Measurements from ENCODE around the gene KPNA2. TPM values are rescaled to one million over a fixed set of nuclear protein-coding genes. Genes with fewer than 3 reads are reported as not detected.
"Not testable (repeated sequence)": the region's sequence is repeated elsewhere in the genome, so short reads cannot be mapped to it uniquely, and the experiment has no call there.

The KPNA2 gene
- total RNA-seq, 1 donor from 2014 or later, result 85.5 TPM

- ATAC-seq, result peak; percentile 37
Measured at GRCh38 chr17:68020409-68020756, 15.2 kb upstream of the KPNA2 start.

- ATAC-seq, result not testable (repeated sequence)
Measured at GRCh38 chr17:68020791-68021190, 14.7 kb upstream of the KPNA2 start.

- peak; percentile 9 for ATAC-seq
Measured at GRCh38 chr17:68021963-68022362, 13.6 kb upstream of the KPNA2 start.

- not testable (repeated sequence) for ATAC-seq
Measured at GRCh38 chr17:68022547-68022946, 13.0 kb upstream of the KPNA2 start.

GRCh38 chr17:68029512-68030215, 5.9 kb upstream of the KPNA2 start:
- ATAC-seq, result no peak

- no peak for ATAC-seq
Measured at GRCh38 chr17:68033636-68034451, 1.7 kb upstream of the KPNA2 start.

GRCh38 chr17:68034452-68034776, 1.1 kb upstream of the KPNA2 start:
- no peak for ATAC-seq

GRCh38 chr17:68035131-68035522, 408 bp upstream of the KPNA2 start:
- ATAC-seq, result peak; percentile 94

- ATAC-seq, result peak; percentile 33
Measured at GRCh38 chr17:68036304-68037147, 991 bp downstream of the KPNA2 start.

- ATAC-seq, result no peak
Measured at GRCh38 chr17:68047153-68047846, 11.8 kb downstream of the KPNA2 start.

- ATAC-seq, result not testable (repeated sequence)
Measured at GRCh38 chr17:68047890-68048542, 12.5 kb downstream of the KPNA2 start.

GRCh38 chr17:68048996-68049395, 13.5 kb downstream of the KPNA2 start:
- ATAC-seq, result no peak

GRCh38 chr17:68049812-68050437, 14.4 kb downstream of the KPNA2 start:
- ATAC-seq, result not testable (repeated sequence)

GRCh38 chr17:68051321-68052312, 16.1 kb downstream of the KPNA2 start:
- not testable (repeated sequence) for ATAC-seq

- no peak for ATAC-seq
Measured at GRCh38 chr17:68052810-68053209, 17.3 kb downstream of the KPNA2 start.

- peak; percentile 74 for ATAC-seq
Measured at GRCh38 chr17:68053231-68054013, 17.9 kb downstream of the KPNA2 start.

- ATAC-seq, result no peak
Measured at GRCh38 chr17:68054296-68054900, 18.9 kb downstream of the KPNA2 start.

- ATAC-seq, result peak; percentile 45
Measured at GRCh38 chr17:68057531-68057952, 22.0 kb downstream of the KPNA2 start.

- ATAC-seq, result no peak
Measured at GRCh38 chr17:68060336-68060735, 24.8 kb downstream of the KPNA2 start.
